Fibroblast of lung (primary cell): ENCODE measurements around the gene INPPL1. TPM values are rescaled to one million over a fixed set of nuclear protein-coding genes. Genes with fewer than 3 reads are reported as not detected.

Experiments
- DNase-seq, 2 donors: peaks; one replicate each; pipeline versions ENCODE4 v3.0.0 to v3.0.0-alpha.2; 2010; ENCODE audit warnings: low read depth in 2 of 2
- H2AFZ ChIP-seq: 2 replicates; pipeline ENCODE4 v1.5.1; 2012; ENCODE audit warnings: low read length, control low read depth, inconsistent platforms
- H3K27ac ChIP-seq: 2 replicates; pipeline ENCODE4 v1.5.1; 2011; ENCODE audit warnings: low read length, control low read depth; ENCODE audit not compliant: insufficient read depth
- H3K27me3 ChIP-seq: 2 replicates; pipeline ENCODE4 v1.5.1; 2011; ENCODE audit warnings: mild to moderate bottlenecking, low read length; ENCODE audit not compliant: control insufficient read depth, insufficient read depth
- H3K36me3 ChIP-seq: 2 replicates; pipeline ENCODE4 v1.5.1; 2011; ENCODE audit warnings: low read length; ENCODE audit not compliant: control insufficient read depth, insufficient read depth
- H3K4me1 ChIP-seq: 2 replicates; pipeline ENCODE4 v1.5.1; 2011; ENCODE audit warnings: low read length; ENCODE audit not compliant: control insufficient read depth, insufficient read depth; ENCODE audit errors: extremely low read depth
- H3K4me2 ChIP-seq: 2 replicates; pipeline ENCODE4 v1.5.1; 2011; ENCODE audit warnings: low read length, control low read depth; ENCODE audit not compliant: insufficient read depth; ENCODE audit errors: extremely low read depth
- H3K4me3 ChIP-seq, 4 experiments: fragments of 200-600 bp in 1 of 4; sonication (generic) in 1 of 4; replicated peaks in 1 of 4; 2 replicates each; pipeline ENCODE4 v1.5.1; 2011 to 2016; ENCODE audit warnings: low read length in 4 of 4, low read depth in 3 of 4, mild to moderate bottlenecking in 3 of 4, control low read depth in 2 of 4, inconsistent platforms in 1 of 4, mixed read lengths in 1 of 4; ENCODE audit not compliant: insufficient read depth in 1 of 4; ENCODE audit errors: control extremely low read depth in 1 of 4
- H3K79me2 ChIP-seq: 2 replicates; pipeline ENCODE4 v1.5.1; 2012; ENCODE audit warnings: mild to moderate bottlenecking, low read length, inconsistent platforms; ENCODE audit not compliant: control insufficient read depth, insufficient read depth
- H3K9ac ChIP-seq: 2 replicates; pipeline ENCODE4 v1.5.1; 2011; ENCODE audit warnings: mild to moderate bottlenecking, low read length, control low read depth; ENCODE audit not compliant: insufficient read depth
- H3K9me3 ChIP-seq: 2 replicates; pipeline ENCODE4 v1.5.1; 2012; ENCODE audit warnings: low read depth, low read length; ENCODE audit not compliant: control insufficient read depth, insufficient read depth
- H4K20me1 ChIP-seq: 2 replicates; pipeline ENCODE4 v1.5.1; 2011; ENCODE audit warnings: low read length; ENCODE audit not compliant: control insufficient read depth, insufficient read depth; ENCODE audit errors: extremely low read depth
- EZH2 ChIP-seq: IDR thresholded peaks from 2 replicates; pipeline ENCODE4 v1.5.1; 2012; ENCODE audit warnings: low read length, control low read depth, mild to moderate bottlenecking; ENCODE audit errors: missing control alignments
- polyA plus RNA-seq, 2 donors: library from polyadenylated mRNA; depleted of rRNA in 1 of 2; stranded (reverse) in 1 of 2; unstranded in 1 of 2; fragments of >200 nt; gene quantifications; 2 replicates each; pipeline ENCODE4 v1.2.1, GENCODE V29; 2011 to 2012; ENCODE audit warnings: missing spikeins in 1 of 2
- total RNA-seq: library from RNA; depleted of rRNA; stranded (reverse); fragments of >200 nt; gene quantifications from 2 replicates; pipeline ENCODE4 v1.2.1, GENCODE V29; 2014
- TF ChIP-seq, protein P1 (sequence below), 2 donors: IDR thresholded peaks in 1 of 2; conservative IDR thresholded peaks in 1 of 2; 1 replicate in 1 of 2; 2 replicates in 1 of 2; pipeline ENCODE4 v1.5.1; 2011 to 2012; ENCODE audit warnings: low read length in 2 of 2, control low read depth in 1 of 2, inconsistent platforms in 1 of 2, low read depth in 1 of 2, mild to moderate bottlenecking in 1 of 2

Gene INPPL1
- total and polyA plus RNA-seq, 2 donors (not counting 1 experiment from before 2014, with no cell fraction given): 60.3 to 102 TPM

DNA sequence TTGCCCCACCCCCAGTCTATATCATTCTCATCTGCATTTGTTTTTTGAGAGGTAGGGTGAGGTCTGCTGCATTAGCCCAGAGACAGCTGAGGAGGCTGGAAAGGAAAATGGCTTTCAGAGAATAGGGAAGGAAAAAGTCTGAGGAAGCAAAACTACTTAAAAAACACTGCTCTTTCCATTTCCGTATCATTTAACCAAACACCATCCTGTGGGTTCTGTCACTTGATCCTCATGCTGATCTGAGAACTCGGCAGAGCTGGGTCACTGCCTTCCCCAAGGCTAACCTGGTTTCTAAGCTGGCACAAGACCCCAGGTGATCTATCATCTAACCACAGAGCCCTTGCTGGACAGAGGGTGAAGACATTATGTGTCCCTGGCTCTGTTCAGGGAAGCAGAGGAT, 6.7 kb upstream of the INPPL1 start:
- Histone ChIP-seq H3K79me2 (no peaks in the 10 kb centered on the region), H3K27ac (no peak overlapping the region), H4K20me1 (no peaks in the 10 kb centered on the region), H3K4me2 (no peak overlapping the region), H2AFZ (no peak overlapping the region), H3K36me3 (no peaks in the 10 kb centered on the region), H3K9ac (no peak overlapping the region), H3K4me1 (peaks cover 4% of the 10 kb centered on the region), H3K9me3 (no peaks in the 10 kb centered on the region), H3K4me3 (no peak overlapping the region), H3K27me3 (peaks cover 12% of the 10 kb centered on the region)
- no peak for TF ChIP-seq EZH2
- TF ChIP-seq, protein P1, sequence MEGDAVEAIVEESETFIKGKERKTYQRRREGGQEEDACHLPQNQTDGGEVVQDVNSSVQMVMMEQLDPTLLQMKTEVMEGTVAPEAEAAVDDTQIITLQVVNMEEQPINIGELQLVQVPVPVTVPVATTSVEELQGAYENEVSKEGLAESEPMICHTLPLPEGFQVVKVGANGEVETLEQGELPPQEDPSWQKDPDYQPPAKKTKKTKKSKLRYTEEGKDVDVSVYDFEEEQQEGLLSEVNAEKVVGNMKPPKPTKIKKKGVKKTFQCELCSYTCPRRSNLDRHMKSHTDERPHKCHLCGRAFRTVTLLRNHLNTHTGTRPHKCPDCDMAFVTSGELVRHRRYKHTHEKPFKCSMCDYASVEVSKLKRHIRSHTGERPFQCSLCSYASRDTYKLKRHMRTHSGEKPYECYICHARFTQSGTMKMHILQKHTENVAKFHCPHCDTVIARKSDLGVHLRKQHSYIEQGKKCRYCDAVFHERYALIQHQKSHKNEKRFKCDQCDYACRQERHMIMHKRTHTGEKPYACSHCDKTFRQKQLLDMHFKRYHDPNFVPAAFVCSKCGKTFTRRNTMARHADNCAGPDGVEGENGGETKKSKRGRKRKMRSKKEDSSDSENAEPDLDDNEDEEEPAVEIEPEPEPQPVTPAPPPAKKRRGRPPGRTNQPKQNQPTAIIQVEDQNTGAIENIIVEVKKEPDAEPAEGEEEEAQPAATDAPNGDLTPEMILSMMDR (conservative IDR thresholded peaks at IDR 0.05 in 1 of 2, IDR thresholded peaks at IDR 0.05 in 1 of 2; ENCODE audit: low read depth in 1 of 2, low read length in 2 of 2): no peak
- no peak for DNase-seq

DNA sequence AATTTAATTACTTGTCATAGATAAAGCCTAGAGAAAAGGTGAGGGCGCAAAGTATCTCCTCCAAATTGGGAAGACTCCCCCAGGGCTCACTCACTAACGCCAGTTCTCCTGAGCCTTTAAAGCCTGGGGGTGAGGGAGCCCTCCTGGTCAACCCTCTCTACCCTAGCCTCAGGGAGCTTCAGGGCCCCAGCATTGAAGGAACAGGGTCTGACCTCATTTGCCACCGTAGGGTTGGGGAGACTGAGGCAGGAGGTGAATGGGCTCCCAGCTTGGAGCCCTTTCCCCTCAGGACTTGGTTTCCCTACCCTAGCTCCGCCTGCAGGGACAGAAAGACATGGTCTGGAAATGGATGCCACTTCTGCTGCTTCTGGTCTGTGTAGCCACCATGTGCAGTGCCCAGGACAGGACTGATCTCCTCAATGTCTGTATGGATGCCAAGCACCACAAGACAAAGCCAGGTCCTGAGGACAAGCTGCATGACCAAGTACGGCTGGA, 6.3 kb upstream of the INPPL1 start:
- no peak overlapping the region for H3K4me3 ChIP-seq
- H3K27me3 ChIP-seq: peaks cover 12% of the 10 kb centered on the region
- H3K9ac ChIP-seq: no peak overlapping the region
- no peak overlapping the region for H3K27ac ChIP-seq
- H3K36me3 ChIP-seq: no peaks in the 10 kb centered on the region
- no peaks in the 10 kb centered on the region for H3K79me2 ChIP-seq
- no peak for TF ChIP-seq EZH2
- TF ChIP-seq, protein P1 (conservative IDR thresholded peaks at IDR 0.05 in 1 of 2, IDR thresholded peaks at IDR 0.05 in 1 of 2; ENCODE audit: low read depth in 1 of 2, low read length in 2 of 2): no peak
- H3K4me2 ChIP-seq: no peak overlapping the region
- H3K9me3 ChIP-seq: no peaks in the 10 kb centered on the region
- no peaks in the 10 kb centered on the region for H4K20me1 ChIP-seq
- H2AFZ ChIP-seq: no peak overlapping the region
- H3K4me1 ChIP-seq: peaks cover 5% of the 10 kb centered on the region
- DNase-seq: no peak

DNA sequence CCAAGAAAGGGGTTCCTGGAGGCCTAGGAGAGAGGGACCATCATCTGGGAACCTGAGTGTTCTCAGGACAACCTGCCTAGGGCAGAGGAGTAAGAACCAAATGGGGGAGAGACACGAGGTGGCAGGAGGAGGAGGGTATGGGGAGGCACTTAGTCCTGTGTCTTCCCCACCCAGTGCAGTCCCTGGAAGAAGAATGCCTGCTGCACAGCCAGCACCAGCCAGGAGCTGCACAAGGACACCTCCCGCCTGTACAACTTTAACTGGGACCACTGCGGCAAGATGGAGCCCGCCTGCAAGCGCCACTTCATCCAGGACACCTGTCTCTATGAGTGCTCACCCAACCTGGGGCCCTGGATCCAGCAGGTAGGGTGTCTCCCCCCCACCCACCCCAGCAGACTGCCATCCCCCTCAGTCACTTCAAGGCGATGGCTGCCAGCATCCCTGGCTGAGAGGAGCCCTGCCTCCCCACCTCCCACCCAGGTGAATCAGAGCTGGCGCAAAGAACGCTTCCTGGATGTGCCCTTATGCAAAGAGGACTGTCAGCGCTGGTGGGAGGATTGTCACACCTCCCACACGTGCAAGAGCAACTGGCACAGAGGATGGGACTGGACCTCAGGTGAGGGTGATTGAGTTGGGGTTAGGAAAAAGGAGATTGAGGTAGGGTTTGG, 3.7 kb upstream of the INPPL1 start:
- Histone ChIP-seq H3K4me2 (no peak overlapping the region), H3K9ac (no peak overlapping the region), H2AFZ (no peak overlapping the region), H3K27me3 (peaks cover 12% of the 10 kb centered on the region), H3K4me1 (peaks cover 8% of the 10 kb centered on the region), H3K27ac (no peak overlapping the region), H4K20me1 (no peaks in the 10 kb centered on the region), H3K9me3 (no peaks in the 10 kb centered on the region), H3K79me2 (peaks cover 15% of the 10 kb centered on the region), H3K36me3 (no peaks in the 10 kb centered on the region), H3K4me3 (no peak overlapping the region)
- DNase-seq: no peak
- TF ChIP-seq, protein P1 (conservative IDR thresholded peaks at IDR 0.05 in 1 of 2, IDR thresholded peaks at IDR 0.05 in 1 of 2; ENCODE audit: low read depth in 1 of 2, low read length in 2 of 2): no peak
- no peak for TF ChIP-seq EZH2
